Endodermal cell (in vitro differentiated cells): ENCODE data around the gene MYRIP. TPM values are rescaled to one million over a fixed set of nuclear protein-coding genes. Genes with fewer than 3 reads are reported as not detected.
A peak's percentile ranks its signal among the peaks of the same experiment; 100 is the strongest.

Experiments
- DNase-seq: peaks from one replicate; pipeline ENCODE4 v3.0.0-alpha.2; 2017
- H3K27ac ChIP-seq: 2 replicates; pipeline ENCODE4 v1.5.1; 2013; ENCODE audit warnings: mild to moderate bottlenecking, low read depth, low read length, moderate library complexity
- H3K27me3 ChIP-seq: 2 replicates; pipeline ENCODE4 v1.6.1; 2013; ENCODE audit warnings: mild to moderate bottlenecking, low read length, moderate library complexity; ENCODE audit not compliant: insufficient read depth, control insufficient read depth, poor library complexity, severe bottlenecking
- H3K36me3 ChIP-seq: 2 replicates; pipeline ENCODE4 v1.7.0; 2013; ENCODE audit warnings: mild to moderate bottlenecking, low read length, moderate library complexity; ENCODE audit not compliant: control insufficient read depth, insufficient read depth
- H3K4me1 ChIP-seq: one replicate; pipeline ENCODE4 v1.7.0; 2013; ENCODE audit warnings: low read length; ENCODE audit not compliant: control insufficient read depth, insufficient read depth
- H3K4me3 ChIP-seq: 2 replicates; pipeline ENCODE4 v1.5.1; 2013; ENCODE audit warnings: mild to moderate bottlenecking, low read length, moderate library complexity
- H3K9ac ChIP-seq: 2 replicates; pipeline ENCODE4 v1.6.1; 2013; ENCODE audit warnings: mild to moderate bottlenecking, low read length, moderate library complexity; ENCODE audit not compliant: poor library complexity, severe bottlenecking; ENCODE audit errors: extremely low read depth
- H3K9me3 ChIP-seq: 2 replicates; pipeline ENCODE4 v1.6.1; 2013; ENCODE audit warnings: mild to moderate bottlenecking, low read length, moderate library complexity; ENCODE audit not compliant: control insufficient read depth
- H3K27ac Mint-ChIP-seq: 2 replicates; pipeline ENCODE4 v1.8.0; 2020; ENCODE audit warnings: mixed read lengths
- H3K27me3 Mint-ChIP-seq: 2 replicates; pipeline ENCODE4 v1.8.0; 2021; ENCODE audit warnings: mild to moderate bottlenecking, mixed read lengths; ENCODE audit not compliant: insufficient read depth
- H3K36me3 Mint-ChIP-seq: 2 replicates; pipeline ENCODE4 v1.8.0; 2020; ENCODE audit warnings: low read depth, mixed read lengths
- H3K4me1 Mint-ChIP-seq: 2 replicates; pipeline ENCODE4 v1.8.0; 2020; ENCODE audit warnings: mixed read lengths
- H3K4me3 Mint-ChIP-seq: 2 replicates; pipeline ENCODE4 v1.8.0; 2020; ENCODE audit warnings: mild to moderate bottlenecking, moderate library complexity, mixed read lengths
- H3K9me3 Mint-ChIP-seq: 2 replicates; pipeline ENCODE4 v1.8.0; 2020; ENCODE audit warnings: mild to moderate bottlenecking, mixed read lengths
- CTCF ChIP-seq: fragments of 200-600 bp; sonication (generic); conservative IDR thresholded peaks from 2 replicates; pipeline ENCODE4 v1.5.0; 2021; ENCODE audit warnings: antibody characterized with exemption, mild to moderate bottlenecking
- WGBS, 2 experiments: methylation state at CpG; one replicate each; pipeline versions ENCODE4 v1.1.5 to v1.1.7; 2013; ENCODE audit warnings: missing lambda C conversion rate in 2 of 2, mixed read lengths in 1 of 2; ENCODE audit not compliant: insufficient coverage in 1 of 2, insufficient read length in 1 of 2; 5-methylcytosine and 5-hydroxymethylcytosine counted together
- total RNA-seq, 2 donors: library from RNA; stranded (reverse); fragmentation: NEBNext Ultra II Directional in 1 of 2; extraction: Animal tissue kit (Norgen Biotek cat#: 25700) in 1 of 2; gene quantifications; 2 replicates in 1 of 2; 3 replicates in 1 of 2; pipeline ENCODE4 v1.2.1, GENCODE V29; 2021

Gene MYRIP
- total RNA-seq, 2 donors from 2014 or later, result 4.3 to 4.6 TPM

- no peak overlapping the region for H3K9ac ChIP-seq
- no peaks in the 10 kb centered on the region for H3K27me3 ChIP-seq
- H3K4me1 ChIP-seq, result no peaks in the 10 kb centered on the region
- no peaks in the 10 kb centered on the region for H3K9me3 ChIP-seq
- H3K27ac ChIP-seq, result no peak overlapping the region
- peaks cover 2% of the 10 kb centered on the region for H3K36me3 Mint-ChIP-seq
- no peak for TF ChIP-seq CTCF
- no peak overlapping the region for H3K4me3 ChIP-seq
- no peak for DNase-seq
- WGBS, 2 experiments, result 88 to 94% methylated on average over 2 of the region's 2 CpGs
- H3K27ac Mint-ChIP-seq, result no peak overlapping the region
- no peaks in the 10 kb centered on the region for H3K9me3 Mint-ChIP-seq
- no peaks in the 10 kb centered on the region for H3K27me3 Mint-ChIP-seq
- no peaks in the 10 kb centered on the region for H3K4me1 Mint-ChIP-seq
- no peak overlapping the region for H3K4me3 Mint-ChIP-seq
- H3K36me3 ChIP-seq, result no peaks in the 10 kb centered on the region
Observed at GRCh38 chr3:40232626-40233025, 423.2 kb downstream of the MYRIP start.

- no peaks in the 10 kb centered on the region for H3K36me3 ChIP-seq
- TF ChIP-seq CTCF, result no peak
- 91 to 100% methylated on average over 1 of the region's 1 CpG for WGBS, 2 experiments
- H3K9ac ChIP-seq, result no peak overlapping the region
- H3K4me3 ChIP-seq, result no peak overlapping the region
- Mint-ChIP-seq H3K4me1 (peaks cover 8% of the 10 kb centered on the region), H3K36me3 (peaks cover 2% of the 10 kb centered on the region), H3K9me3 (no peaks in the 10 kb centered on the region), H3K4me3 (no peak overlapping the region), H3K27me3 (no peaks in the 10 kb centered on the region), H3K27ac (no peak overlapping the region)
- no peaks in the 10 kb centered on the region for H3K27me3 ChIP-seq
- no peaks in the 10 kb centered on the region for H3K4me1 ChIP-seq
- H3K9me3 ChIP-seq, result no peaks in the 10 kb centered on the region
- no peak for DNase-seq
- no peak overlapping the region for H3K27ac ChIP-seq
Observed at GRCh38 chr3:40237159-40237558, 427.8 kb downstream of the MYRIP start.

- no peak overlapping the region for H3K4me3 Mint-ChIP-seq
- no peak overlapping the region for H3K9ac ChIP-seq
- no peaks in the 10 kb centered on the region for H3K36me3 ChIP-seq
- no peaks in the 10 kb centered on the region for H3K9me3 Mint-ChIP-seq
- peak; percentile 73 for TF ChIP-seq CTCF
- H3K27me3 ChIP-seq, result no peaks in the 10 kb centered on the region
- peak overlapping the region; percentile 42 for H3K27ac Mint-ChIP-seq
- no peaks in the 10 kb centered on the region for H3K27me3 Mint-ChIP-seq
- 65 to 80% methylated on average over 3 to 8 of the region's 8 CpGs for WGBS, 2 experiments
- peaks cover 8% of the 10 kb centered on the region for H3K4me1 Mint-ChIP-seq
- no peak overlapping the region for H3K4me3 ChIP-seq
- DNase-seq, result peak; percentile 83
- H3K9me3 ChIP-seq, result no peaks in the 10 kb centered on the region
- H3K27ac ChIP-seq, result no peak overlapping the region
- no peaks in the 10 kb centered on the region for H3K4me1 ChIP-seq
- H3K36me3 Mint-ChIP-seq, result peaks cover 2% of the 10 kb centered on the region
Observed at GRCh38 chr3:40237889-40238571, 428.6 kb downstream of the MYRIP start.
